Aorta (tissue), 5 donors: ENCODE results near the gene DVL2. TPM values are rescaled to one million over a fixed set of nuclear protein-coding genes. Genes with fewer than 3 reads are reported as not detected.
A peak's percentile ranks its signal among the peaks of the same experiment; 100 is the strongest.

Experiments
- ATAC-seq: fragments of 200-7000 bp; cut with Tn5 transposase; one replicate; pipeline ENCODE4 v1.9.1; 2022; ENCODE audit warnings: moderate library complexity; ENCODE audit not compliant: low FRiP score
- DNase-seq, 2 donors: peaks; one replicate each; pipeline ENCODE4 v3.0.0-alpha.2; 2020
- H3K27ac ChIP-seq, 2 donors: one replicate each; pipeline ENCODE4 v1.5.1; 2013; ENCODE audit warnings: low read length in 2 of 2, mild to moderate bottlenecking in 2 of 2, moderate library complexity in 2 of 2, control low read depth in 1 of 2, inconsistent platforms in 1 of 2, low read depth in 1 of 2
- H3K27me3 ChIP-seq, 2 donors: one replicate each; pipeline ENCODE4 v1.6.1; 2013; ENCODE audit warnings: control low read depth in 1 of 2, low read length in 1 of 2, mild to moderate bottlenecking in 1 of 2, moderate library complexity in 1 of 2; ENCODE audit not compliant: insufficient read depth in 2 of 2, control insufficient read depth in 1 of 2
- H3K36me3 ChIP-seq, 2 donors: one replicate each; pipeline ENCODE4 v1.6.1; 2013; ENCODE audit warnings: control low read depth in 1 of 2, low read length in 1 of 2, mild to moderate bottlenecking in 1 of 2; ENCODE audit not compliant: insufficient read depth in 2 of 2, control insufficient read depth in 1 of 2
- H3K4me1 ChIP-seq, 2 donors: one replicate each; pipeline ENCODE4 v1.6.1; 2013; ENCODE audit warnings: low read length in 2 of 2, control low read depth in 1 of 2, mild to moderate bottlenecking in 1 of 2, moderate library complexity in 1 of 2; ENCODE audit not compliant: insufficient read depth in 2 of 2, control insufficient read depth in 1 of 2
- H3K4me3 ChIP-seq, 2 donors: one replicate each; pipeline ENCODE4 v1.5.1; 2013; ENCODE audit warnings: low read length in 2 of 2, control low read depth in 1 of 2, mild to moderate bottlenecking in 1 of 2
- H3K9me3 ChIP-seq: one replicate; pipeline ENCODE4 v1.6.1; 2013; ENCODE audit warnings: mild to moderate bottlenecking, low read length; ENCODE audit not compliant: control insufficient read depth
- WGBS, 2 donors: extraction: QIAGEN DNeasy Blood & Tissue Kit; methylation state at CpG; one replicate each; pipeline ENCODE4 v1.1.7; 2013; 5-methylcytosine and 5-hydroxymethylcytosine counted together
- intact Hi-C, 2 donors: fragments of 100-400 bp; cut with DNase I; formaldehyde crosslinking; loops; one replicate each; pipeline versions ENCODE4 v1.14.2 to v1.15.0; 2022
- polyA plus RNA-seq, 2 donors: library from polyadenylated mRNA; stranded (reverse); fragments of 200-250 nt; gene quantifications; one replicate each; pipeline ENCODE4 v1.2.3, GENCODE V29; 2013
- total RNA-seq, 2 donors: library from RNA; stranded (reverse); fragmentation: NEBNext Ultra II Directional; extraction: Animal tissue kit (Norgen Biotek cat#: 25700); gene quantifications; one replicate each; pipeline ENCODE4 v1.2.1, GENCODE V29; 2021
- donor health status: healthy with polysubstance abuse.
- donor health status: Bipolar disorder and iron deficiency.
- donor health status: DM: no; HTN: no; CAD: no.
- donor health status: DM: no; HTN: no; CAD: no.
- donor health status: DM: yes; HTN: yes; CAD: no.

DVL2 gene
- total and polyA plus RNA-seq, 4 donors = 10.0 to 45.6 (median 25.1) TPM

DNA sequence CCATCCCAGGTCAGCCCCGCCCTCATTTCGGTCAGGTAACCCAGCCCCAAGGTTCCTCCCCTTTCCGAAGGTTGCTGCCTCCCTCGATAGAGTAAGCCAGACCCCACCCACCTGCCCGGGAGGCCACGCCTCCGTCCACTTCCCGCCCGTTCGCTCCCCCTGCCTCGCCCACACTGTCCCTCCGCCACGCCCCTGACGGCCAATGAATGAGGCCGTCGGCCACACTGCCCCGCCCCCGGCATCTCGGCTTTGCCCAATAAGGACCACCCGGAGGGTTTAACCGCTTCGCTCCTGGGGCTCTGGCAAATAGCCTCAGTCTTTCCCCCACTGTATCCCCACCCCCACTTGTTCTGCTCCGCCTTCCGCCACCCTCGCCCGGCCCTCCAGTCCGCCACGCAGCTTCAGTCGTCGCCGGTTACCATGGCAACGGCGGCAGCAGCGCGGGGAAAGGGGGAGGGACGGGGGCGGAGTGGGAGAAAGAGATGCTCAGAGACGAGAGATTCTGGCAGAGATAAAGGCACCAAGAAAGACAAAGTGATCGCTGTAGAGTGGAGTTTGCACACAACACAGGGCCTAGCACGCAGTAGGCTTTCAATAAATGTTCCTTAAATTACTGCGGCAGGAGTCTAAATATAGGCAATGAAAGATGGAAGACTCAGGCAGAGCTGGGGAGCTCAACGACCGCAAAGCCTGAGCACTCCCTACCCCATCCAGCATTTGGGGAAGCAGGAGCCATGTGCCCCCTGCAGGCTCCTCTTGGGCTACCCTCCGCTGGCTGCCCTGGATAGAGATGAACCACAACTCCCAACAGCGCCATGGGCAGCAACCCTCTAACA lies 19.8 kb downstream of the DVL2 start:
- DNase-seq (peak; percentile 99 to 100), ATAC-seq (peak; percentile 93)
- WGBS, 2 donors = 1% methylated on average over 45 of the region's 45 CpGs
- Histone ChIP-seq H3K9me3 (no peaks in the 10 kb centered on the region), H3K36me3 (no peaks in the 10 kb centered on the region), H3K27me3 (no peaks in the 10 kb centered on the region), H3K4me1 (no peaks in the 10 kb centered on the region), H3K27ac (peak overlapping the region in 1 of 2 donors; percentile 20), H3K4me3 (peak overlapping the region; percentile 2 to 6)
- intact Hi-C loops = loop anchor here in 1 of 2 donors (1.0 kb wide), 1 partner anchor 38 kb away; the partner anchor contains the start of gene ELP5

DNA sequence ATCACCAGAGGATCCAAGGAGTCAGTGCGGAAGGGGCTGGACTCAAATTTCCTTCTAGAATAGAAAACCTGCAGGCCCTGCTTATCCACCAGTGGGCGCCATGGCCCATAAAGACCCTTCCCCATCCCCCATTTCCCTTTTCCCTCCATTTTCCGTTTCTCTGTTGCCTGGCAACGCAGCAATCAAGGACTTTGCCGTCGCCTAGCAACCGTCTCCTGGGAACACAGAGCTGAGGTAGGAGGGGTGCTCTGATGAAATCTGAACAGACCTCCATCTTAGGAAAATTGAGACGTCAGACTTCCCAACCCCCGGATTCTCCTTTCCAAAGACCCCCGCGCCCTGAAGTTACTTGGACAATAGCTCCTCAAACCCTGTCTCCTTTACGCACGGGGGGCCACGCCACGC lies 20.4 kb downstream of the DVL2 start:
- Histone ChIP-seq H3K9me3 (no peaks in the 10 kb centered on the region), H3K27me3 (no peaks in the 10 kb centered on the region), H3K27ac (no peak overlapping the region), H3K4me3 (peak overlapping the region in 1 of 2 donors; percentile 2), H3K36me3 (no peaks in the 10 kb centered on the region), H3K4me1 (no peaks in the 10 kb centered on the region)
- intact Hi-C loops = loop anchor here in 1 of 2 donors (1.0 kb wide), 1 partner anchor 38 kb away; the partner anchor contains the start of gene ELP5
- WGBS, 2 donors = 4 to 5% methylated on average over 14 to 15 of the region's 15 CpGs
- DNase-seq (peak; percentile 83 to 91), ATAC-seq (peak; percentile 3)

DNA sequence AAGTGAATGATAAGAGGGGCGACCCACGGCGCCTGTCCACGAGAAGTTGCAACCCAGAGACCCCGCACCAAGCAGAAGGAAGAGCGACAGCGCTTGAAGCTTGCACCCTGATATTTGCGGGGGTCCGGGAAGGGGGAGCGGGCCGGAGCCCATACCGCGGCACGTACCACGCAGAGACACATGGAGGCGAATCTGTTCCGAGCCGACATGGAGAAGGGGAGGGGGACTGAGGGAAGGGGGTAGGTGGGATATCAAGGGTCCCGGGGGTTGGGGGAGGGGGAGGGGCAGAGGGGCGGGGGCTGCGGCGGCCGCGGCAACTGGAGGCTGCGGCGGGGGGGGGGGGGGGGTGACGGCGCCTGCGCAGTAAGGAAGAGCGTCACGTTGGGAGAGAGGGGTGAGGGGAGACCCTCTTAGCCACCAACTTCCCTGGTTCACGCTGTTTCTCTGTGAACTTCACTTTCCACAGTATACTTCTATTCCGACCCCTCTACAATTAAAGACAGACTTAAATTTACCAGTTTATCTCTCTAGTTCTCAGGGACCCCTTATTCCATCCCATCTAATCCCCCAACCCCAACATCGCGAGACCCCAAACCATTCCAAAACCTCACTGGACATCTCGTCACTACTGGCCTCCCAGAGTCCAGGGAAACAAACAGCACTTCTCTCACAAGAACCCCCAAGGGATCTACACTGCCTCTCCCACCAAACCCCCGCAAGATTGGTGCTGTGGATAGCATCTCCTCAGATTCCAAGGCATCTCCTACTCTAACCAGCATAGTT lies 22.6 kb downstream of the DVL2 start:
- WGBS, 2 donors = 35 to 41% methylated on average over 22 to 37 of the region's 37 CpGs
- no peaks in the 10 kb centered on the region for H3K27me3 ChIP-seq
- no peaks in the 10 kb centered on the region for H3K36me3 ChIP-seq
- ATAC-seq (no peak), DNase-seq (no peak)
- intact Hi-C loops = no loop called here
- H3K4me3 ChIP-seq = no peak overlapping the region
- H3K9me3 ChIP-seq = no peaks in the 10 kb centered on the region
- no peak overlapping the region for H3K27ac ChIP-seq
- H3K4me1 ChIP-seq = no peaks in the 10 kb centered on the region

DNA sequence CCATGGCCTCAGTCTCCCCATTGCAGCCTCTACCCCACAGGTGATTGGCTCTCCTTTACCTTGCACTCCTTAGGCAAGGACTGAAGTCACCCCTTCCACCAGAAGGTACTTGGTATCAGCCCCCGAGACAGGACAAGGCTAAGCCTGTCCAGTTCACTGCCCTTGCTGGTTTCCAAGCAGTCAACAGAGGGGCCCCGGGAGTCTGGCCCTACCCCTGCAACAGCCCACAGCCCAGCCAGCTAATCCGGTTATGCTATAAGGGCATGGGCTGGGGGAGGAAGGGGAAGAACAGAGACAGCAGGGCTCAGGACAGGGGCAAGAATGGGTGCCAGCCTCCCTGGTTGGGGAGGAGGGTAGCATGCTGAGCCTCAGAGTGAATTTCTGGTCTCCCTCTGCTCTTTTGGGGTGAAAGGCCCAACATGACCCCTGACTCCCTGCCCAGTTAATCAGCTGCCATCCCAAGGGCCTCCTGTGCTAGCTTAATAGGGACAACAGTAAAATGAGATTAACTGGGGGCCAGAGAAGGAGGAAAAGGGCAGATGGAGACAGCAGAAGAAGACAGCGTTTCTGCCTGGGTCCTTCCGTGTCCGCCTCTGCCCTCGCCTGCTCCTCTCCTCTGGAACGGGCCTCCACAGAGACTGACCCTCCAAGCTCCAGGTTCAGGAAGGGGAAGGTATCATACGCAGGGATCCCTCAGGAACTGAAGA lies 25.4 kb downstream of the DVL2 start:
- H3K4me3 ChIP-seq = no peak overlapping the region
- H3K27me3 ChIP-seq = no peaks in the 10 kb centered on the region
- H3K27ac ChIP-seq = no peak overlapping the region
- WGBS, 2 donors = 84 to 86% methylated on average over 9 of the region's 9 CpGs
- intact Hi-C loops = no loop called here
- H3K4me1 ChIP-seq = no peaks in the 10 kb centered on the region
- H3K9me3 ChIP-seq = no peaks in the 10 kb centered on the region
- ATAC-seq (no peak), DNase-seq (no peak)
- no peaks in the 10 kb centered on the region for H3K36me3 ChIP-seq

DNA sequence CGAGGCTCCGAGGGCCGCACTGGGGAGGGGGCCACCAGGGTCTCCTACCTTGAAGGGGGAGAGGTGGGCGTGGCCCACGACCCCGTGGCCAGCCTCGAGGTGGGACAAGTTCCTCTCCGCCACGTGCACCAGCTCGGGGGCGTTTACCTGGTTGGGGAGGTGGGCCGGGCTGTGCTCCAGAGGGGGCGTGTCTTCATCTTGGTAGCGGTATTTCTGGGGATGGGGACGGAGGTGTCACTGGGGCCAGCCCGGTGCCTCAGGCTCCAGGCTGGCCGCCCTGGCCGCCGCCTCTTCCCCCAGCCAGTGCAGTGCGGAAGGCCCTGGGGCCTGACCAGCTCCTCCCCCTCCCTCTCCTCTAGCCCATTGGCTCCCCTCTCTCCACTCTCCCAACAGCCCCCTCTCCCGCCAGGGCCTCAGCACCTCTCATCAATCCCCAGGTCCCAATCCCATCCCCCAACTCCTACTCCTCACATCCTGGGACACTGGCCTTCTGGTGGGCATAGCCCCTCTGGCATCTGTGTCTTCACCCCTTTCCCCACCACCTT lies 26.2 kb downstream of the DVL2 start:
- Histone ChIP-seq H3K4me3 (no peak overlapping the region), H3K27ac (no peak overlapping the region), H3K27me3 (no peaks in the 10 kb centered on the region), H3K36me3 (no peaks in the 10 kb centered on the region), H3K4me1 (no peaks in the 10 kb centered on the region), H3K9me3 (no peaks in the 10 kb centered on the region)
- DNase-seq = no peak
- ATAC-seq = no peak
- intact Hi-C loops = no loop called here
- 51 to 60% methylated on average over 20 to 21 of the region's 21 CpGs for WGBS, 2 donors

DNA sequence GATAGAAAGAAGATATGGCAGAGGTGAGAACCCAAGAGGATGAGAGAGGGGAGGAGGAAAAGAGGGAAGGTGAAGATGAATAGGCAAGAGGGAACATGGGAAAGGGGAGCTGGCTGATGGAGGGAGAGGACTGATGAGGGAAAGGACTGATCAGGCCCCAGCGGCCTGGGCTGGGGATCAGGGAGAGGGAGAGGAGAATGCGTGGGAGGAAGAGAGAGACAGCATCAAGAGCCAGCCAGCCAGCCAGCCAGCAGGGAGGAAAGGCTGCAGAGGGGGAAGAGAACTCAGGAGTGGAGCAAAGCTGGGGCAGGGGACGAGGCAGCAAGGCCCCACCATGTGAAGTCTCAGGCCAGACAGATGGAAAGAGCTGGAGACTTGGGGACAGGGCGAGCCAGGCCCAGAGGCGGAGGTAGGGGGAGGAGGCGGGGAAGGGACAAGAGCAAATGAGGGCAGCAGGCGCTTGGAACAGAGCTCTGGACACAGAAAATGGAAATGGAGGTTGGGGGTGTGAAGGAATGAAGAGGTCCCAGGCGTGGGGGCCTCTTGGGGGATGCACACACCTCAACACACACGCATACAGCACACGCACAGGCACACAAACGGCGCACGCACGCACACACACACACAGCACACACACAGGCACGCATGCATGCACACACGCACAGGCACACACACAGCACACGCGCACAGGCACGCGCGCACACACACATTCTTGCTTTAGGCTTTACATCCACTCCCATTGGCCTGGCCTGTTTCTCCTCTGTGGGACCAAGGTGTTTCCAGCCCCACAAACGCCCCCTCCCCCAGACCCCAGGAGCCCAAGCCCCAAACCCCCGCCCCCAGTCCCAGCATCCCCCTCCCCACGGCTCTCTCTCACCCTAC lies 27.0 kb downstream of the DVL2 start:
- ATAC-seq (no peak), DNase-seq (no peak)
- intact Hi-C loops = no loop called here
- no peaks in the 10 kb centered on the region for H3K9me3 ChIP-seq
- 81 to 82% methylated on average over 21 to 24 of the region's 24 CpGs for WGBS, 2 donors
- H3K27me3 ChIP-seq = no peaks in the 10 kb centered on the region
- H3K27ac ChIP-seq = no peak overlapping the region
- H3K36me3 ChIP-seq = peaks cover 0 to 2% of the 10 kb centered on the region in 2 donors
- H3K4me1 ChIP-seq = no peaks in the 10 kb centered on the region
- H3K4me3 ChIP-seq = no peak overlapping the region

DNA sequence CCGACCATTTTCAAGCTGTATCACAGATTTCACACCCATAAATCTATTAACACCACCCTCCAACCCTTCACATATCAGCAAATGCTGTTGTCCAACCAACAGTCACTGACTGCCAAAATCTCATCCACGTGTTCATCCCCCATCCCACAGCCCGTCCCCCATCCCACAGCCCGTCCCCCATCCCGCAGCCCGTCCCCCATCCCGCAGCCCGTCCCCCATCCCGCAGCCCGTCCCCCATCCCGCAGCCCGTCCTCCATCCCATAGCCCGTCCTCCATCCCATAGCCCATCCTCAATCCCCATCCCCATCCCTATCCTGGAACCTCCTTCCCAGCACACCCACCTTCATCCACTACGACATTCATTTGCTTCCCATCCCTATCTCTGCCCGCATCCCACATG lies 28.8 kb downstream of the DVL2 start:
- Histone ChIP-seq H3K36me3 (peaks cover 0 to 2% of the 10 kb centered on the region in 2 donors), H3K27me3 (no peaks in the 10 kb centered on the region), H3K4me1 (no peaks in the 10 kb centered on the region), H3K27ac (no peak overlapping the region), H3K4me3 (peak overlapping the region in 1 of 2 donors; percentile 2), H3K9me3 (no peaks in the 10 kb centered on the region)
- intact Hi-C loops = no loop called here
- no peak for DNase-seq
- no peak for ATAC-seq
- 26 to 35% methylated on average over 15 of the region's 15 CpGs for WGBS, 2 donors
